ENCODE data around the gene PARN. TPM values are rescaled to one million over a fixed set of nuclear protein-coding genes. Genes with fewer than 3 reads are reported as not detected.
"Not testable (repeated sequence)": the region's sequence is repeated elsewhere in the genome, so short reads cannot be mapped to it uniquely, and the experiment has no call there.

PARN gene
- total RNA-seq, 1 experiment from 2014 or later = 37.7 TPM

DNA sequence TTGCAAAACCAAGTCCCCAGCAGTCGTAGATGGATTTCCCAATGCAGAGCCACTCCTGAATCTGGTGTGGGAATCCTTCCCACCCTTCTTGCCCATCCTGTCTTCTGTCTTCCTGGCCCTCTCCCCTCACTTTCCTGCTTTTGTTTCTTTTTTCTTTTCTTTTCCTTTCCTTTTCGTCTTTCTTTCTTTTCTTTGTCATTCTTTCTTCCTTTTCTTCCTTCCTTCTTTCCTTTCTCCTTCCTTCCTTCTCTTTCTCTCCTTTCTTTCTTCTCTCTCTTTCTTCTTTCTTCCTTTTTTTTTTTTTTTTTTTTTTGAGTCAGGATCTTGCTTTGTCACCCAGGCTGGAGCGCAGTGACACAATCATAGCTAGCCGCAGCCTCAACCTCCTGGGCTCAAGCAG is 209.8 kb downstream of the PARN start:
- ATAC-seq; H3K27me3 Mint-ChIP-seq (ENCODE audit: low read depth); H3K4me3 Mint-ChIP-seq; POLR2A ChIA-PET; DNase-seq (ENCODE audit: low spot score); H3K4me1 Mint-ChIP-seq: not testable (repeated sequence)
- CTCF ChIA-PET = interaction anchor here (0.6 to 0.7 kb wide), 2 partner anchors 26 to 42 kb away, joined by 3 read pairs; no protein-coding TSS in a partner anchor
- Mint-ChIP-seq H3K9me3 (peaks cover 18% of the 10 kb centered on the region), H3K27ac (0 out of 2 replicates have a peak overlapping the region, but pooled peaks have one; percentile 20), H3K36me3 (peaks cover 14% of the 10 kb centered on the region)
- TF ChIP-seq, protein P1, sequence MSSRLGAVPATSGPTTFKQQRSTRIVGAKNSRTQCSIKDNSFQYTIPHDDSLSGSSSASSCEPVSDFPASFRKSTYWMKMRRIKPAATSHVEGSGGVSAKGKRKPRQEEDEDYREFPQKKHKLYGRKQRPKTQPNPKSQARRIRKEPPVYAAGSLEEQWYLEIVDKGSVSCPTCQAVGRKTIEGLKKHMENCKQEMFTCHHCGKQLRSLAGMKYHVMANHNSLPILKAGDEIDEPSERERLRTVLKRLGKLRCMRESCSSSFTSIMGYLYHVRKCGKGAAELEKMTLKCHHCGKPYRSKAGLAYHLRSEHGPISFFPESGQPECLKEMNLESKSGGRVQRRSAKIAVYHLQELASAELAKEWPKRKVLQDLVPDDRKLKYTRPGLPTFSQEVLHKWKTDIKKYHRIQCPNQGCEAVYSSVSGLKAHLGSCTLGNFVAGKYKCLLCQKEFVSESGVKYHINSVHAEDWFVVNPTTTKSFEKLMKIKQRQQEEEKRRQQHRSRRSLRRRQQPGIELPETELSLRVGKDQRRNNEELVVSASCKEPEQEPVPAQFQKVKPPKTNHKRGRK (CRISPR knock-in tag; IDR thresholded peaks at IDR 0.05; ENCODE audit: borderline replicate concordance) = 0 out of 2 replicates have a peak, but pooled peaks have one; percentile 40

DNA sequence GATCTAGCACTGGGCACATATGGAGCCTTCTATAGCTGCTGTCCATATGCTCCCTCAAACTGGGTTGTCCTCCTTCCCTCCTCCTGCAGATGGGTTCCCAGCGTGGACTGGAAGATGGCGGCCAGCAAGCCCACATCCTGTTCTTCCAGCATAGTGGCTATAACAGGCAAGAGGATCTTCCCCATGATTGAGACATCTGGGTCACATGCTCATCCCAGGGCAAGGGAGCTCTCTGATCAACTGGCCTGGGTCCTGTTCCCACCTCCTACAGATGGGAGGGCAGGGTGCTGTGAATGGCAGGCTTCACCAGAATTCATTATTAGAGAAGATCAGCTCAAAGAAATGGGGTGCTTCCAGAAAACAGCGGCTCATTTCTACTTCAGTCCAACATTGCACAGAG is 210.2 kb downstream of the PARN start:
- DNase-seq (ENCODE audit: low spot score) (no peak), ATAC-seq (no peak)
- TF ChIP-seq, protein P2, sequence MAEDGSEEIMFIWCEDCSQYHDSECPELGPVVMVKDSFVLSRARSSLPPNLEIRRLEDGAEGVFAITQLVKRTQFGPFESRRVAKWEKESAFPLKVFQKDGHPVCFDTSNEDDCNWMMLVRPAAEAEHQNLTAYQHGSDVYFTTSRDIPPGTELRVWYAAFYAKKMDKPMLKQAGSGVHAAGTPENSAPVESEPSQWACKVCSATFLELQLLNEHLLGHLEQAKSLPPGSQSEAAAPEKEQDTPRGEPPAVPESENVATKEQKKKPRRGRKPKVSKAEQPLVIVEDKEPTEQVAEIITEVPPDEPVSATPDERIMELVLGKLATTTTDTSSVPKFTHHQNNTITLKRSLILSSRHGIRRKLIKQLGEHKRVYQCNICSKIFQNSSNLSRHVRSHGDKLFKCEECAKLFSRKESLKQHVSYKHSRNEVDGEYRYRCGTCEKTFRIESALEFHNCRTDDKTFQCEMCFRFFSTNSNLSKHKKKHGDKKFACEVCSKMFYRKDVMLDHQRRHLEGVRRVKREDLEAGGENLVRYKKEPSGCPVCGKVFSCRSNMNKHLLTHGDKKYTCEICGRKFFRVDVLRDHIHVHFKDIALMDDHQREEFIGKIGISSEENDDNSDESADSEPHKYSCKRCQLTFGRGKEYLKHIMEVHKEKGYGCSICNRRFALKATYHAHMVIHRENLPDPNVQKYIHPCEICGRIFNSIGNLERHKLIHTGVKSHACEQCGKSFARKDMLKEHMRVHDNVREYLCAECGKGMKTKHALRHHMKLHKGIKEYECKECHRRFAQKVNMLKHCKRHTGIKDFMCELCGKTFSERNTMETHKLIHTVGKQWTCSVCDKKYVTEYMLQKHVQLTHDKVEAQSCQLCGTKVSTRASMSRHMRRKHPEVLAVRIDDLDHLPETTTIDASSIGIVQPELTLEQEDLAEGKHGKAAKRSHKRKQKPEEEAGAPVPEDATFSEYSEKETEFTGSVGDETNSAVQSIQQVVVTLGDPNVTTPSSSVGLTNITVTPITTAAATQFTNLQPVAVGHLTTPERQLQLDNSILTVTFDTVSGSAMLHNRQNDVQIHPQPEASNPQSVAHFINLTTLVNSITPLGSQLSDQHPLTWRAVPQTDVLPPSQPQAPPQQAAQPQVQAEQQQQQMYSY (CRISPR knock-in tag; IDR thresholded peaks at IDR 0.05) = no peak
- no peak for TF ChIP-seq PRRX2 (CRISPR knock-in tag; IDR thresholded peaks at IDR 0.05)
- TF ChIP-seq, protein P3, sequence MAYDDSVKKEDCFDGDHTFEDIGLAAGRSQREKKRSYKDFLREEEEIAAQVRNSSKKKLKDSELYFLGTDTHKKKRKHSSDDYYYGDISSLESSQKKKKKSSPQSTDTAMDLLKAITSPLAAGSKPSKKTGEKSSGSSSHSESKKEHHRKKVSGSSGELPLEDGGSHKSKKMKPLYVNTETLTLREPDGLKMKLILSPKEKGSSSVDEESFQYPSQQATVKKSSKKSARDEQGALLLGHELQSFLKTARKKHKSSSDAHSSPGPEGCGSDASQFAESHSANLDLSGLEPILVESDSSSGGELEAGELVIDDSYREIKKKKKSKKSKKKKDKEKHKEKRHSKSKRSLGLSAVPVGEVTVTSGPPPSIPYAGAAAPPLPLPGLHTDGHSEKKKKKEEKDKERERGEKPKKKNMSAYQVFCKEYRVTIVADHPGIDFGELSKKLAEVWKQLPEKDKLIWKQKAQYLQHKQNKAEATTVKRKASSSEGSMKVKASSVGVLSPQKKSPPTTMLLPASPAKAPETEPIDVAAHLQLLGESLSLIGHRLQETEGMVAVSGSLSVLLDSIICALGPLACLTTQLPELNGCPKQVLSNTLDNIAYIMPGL (CRISPR knock-in tag; IDR thresholded peaks at IDR 0.05) = no peak
- no peak for TF ChIP-seq NR2C2 (CRISPR knock-in tag; IDR thresholded peaks at IDR 0.05)
- TF ChIP-seq, protein P4, sequence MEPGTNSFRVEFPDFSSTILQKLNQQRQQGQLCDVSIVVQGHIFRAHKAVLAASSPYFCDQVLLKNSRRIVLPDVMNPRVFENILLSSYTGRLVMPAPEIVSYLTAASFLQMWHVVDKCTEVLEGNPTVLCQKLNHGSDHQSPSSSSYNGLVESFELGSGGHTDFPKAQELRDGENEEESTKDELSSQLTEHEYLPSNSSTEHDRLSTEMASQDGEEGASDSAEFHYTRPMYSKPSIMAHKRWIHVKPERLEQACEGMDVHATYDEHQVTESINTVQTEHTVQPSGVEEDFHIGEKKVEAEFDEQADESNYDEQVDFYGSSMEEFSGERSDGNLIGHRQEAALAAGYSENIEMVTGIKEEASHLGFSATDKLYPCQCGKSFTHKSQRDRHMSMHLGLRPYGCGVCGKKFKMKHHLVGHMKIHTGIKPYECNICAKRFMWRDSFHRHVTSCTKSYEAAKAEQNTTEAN (CRISPR knock-in tag; IDR thresholded peaks at IDR 0.05) = no peak
- TF ChIP-seq, protein P5, sequence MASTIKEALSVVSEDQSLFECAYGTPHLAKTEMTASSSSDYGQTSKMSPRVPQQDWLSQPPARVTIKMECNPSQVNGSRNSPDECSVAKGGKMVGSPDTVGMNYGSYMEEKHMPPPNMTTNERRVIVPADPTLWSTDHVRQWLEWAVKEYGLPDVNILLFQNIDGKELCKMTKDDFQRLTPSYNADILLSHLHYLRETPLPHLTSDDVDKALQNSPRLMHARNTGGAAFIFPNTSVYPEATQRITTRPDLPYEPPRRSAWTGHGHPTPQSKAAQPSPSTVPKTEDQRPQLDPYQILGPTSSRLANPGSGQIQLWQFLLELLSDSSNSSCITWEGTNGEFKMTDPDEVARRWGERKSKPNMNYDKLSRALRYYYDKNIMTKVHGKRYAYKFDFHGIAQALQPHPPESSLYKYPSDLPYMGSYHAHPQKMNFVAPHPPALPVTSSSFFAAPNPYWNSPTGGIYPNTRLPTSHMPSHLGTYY (CRISPR knock-in tag; IDR thresholded peaks at IDR 0.05) = no peak
- no peak for TF ChIP-seq NR3C1 (CRISPR knock-in tag; conservative IDR thresholded peaks at IDR 0.05; ENCODE audit: low read depth)
- TF ChIP-seq NR1H2 (CRISPR knock-in tag; IDR thresholded peaks at IDR 0.05) = no peak
- TF ChIP-seq, protein P6, sequence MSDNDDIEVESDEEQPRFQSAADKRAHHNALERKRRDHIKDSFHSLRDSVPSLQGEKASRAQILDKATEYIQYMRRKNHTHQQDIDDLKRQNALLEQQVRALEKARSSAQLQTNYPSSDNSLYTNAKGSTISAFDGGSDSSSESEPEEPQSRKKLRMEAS (CRISPR knock-in tag; IDR thresholded peaks at IDR 0.05) = no peak
- no peak for TF ChIP-seq ZNF138 (CRISPR knock-in tag; conservative IDR thresholded peaks at IDR 0.05)
- no peak for TF ChIP-seq NFYB (CRISPR knock-in tag; conservative IDR thresholded peaks at IDR 0.05; ENCODE audit: low read depth)
- TF ChIP-seq, protein P7, sequence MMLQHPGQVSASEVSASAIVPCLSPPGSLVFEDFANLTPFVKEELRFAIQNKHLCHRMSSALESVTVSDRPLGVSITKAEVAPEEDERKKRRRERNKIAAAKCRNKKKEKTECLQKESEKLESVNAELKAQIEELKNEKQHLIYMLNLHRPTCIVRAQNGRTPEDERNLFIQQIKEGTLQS (CRISPR knock-in tag; conservative IDR thresholded peaks at IDR 0.05) = no peak
- no peak for TF ChIP-seq IRF2 (CRISPR knock-in tag; IDR thresholded peaks at IDR 0.05; ENCODE audit: borderline replicate concordance, low read depth)
- TF ChIP-seq GRHL2 (CRISPR knock-in tag; IDR thresholded peaks at IDR 0.05; ENCODE audit: insufficient replicate concordance, severe bottlenecking) = no peak
- no peak for TF ChIP-seq ETV6 (CRISPR knock-in tag; IDR thresholded peaks at IDR 0.05)
- TF ChIP-seq, protein P8, sequence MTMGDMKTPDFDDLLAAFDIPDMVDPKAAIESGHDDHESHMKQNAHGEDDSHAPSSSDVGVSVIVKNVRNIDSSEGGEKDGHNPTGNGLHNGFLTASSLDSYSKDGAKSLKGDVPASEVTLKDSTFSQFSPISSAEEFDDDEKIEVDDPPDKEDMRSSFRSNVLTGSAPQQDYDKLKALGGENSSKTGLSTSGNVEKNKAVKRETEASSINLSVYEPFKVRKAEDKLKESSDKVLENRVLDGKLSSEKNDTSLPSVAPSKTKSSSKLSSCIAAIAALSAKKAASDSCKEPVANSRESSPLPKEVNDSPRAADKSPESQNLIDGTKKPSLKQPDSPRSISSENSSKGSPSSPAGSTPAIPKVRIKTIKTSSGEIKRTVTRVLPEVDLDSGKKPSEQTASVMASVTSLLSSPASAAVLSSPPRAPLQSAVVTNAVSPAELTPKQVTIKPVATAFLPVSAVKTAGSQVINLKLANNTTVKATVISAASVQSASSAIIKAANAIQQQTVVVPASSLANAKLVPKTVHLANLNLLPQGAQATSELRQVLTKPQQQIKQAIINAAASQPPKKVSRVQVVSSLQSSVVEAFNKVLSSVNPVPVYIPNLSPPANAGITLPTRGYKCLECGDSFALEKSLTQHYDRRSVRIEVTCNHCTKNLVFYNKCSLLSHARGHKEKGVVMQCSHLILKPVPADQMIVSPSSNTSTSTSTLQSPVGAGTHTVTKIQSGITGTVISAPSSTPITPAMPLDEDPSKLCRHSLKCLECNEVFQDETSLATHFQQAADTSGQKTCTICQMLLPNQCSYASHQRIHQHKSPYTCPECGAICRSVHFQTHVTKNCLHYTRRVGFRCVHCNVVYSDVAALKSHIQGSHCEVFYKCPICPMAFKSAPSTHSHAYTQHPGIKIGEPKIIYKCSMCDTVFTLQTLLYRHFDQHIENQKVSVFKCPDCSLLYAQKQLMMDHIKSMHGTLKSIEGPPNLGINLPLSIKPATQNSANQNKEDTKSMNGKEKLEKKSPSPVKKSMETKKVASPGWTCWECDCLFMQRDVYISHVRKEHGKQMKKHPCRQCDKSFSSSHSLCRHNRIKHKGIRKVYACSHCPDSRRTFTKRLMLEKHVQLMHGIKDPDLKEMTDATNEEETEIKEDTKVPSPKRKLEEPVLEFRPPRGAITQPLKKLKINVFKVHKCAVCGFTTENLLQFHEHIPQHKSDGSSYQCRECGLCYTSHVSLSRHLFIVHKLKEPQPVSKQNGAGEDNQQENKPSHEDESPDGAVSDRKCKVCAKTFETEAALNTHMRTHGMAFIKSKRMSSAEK (CRISPR knock-in tag; IDR thresholded peaks at IDR 0.05; ENCODE audit: borderline replicate concordance) = no peak
- no peak for TF ChIP-seq SP1 (CRISPR knock-in tag; conservative IDR thresholded peaks at IDR 0.05)
- ChIA-PET CTCF (interaction anchor here (0.7 kb wide), 1 partner anchor 41 kb away, joined by 3 read pairs; no protein-coding TSS in a partner anchor), POLR2A (no interaction called here)
- Mint-ChIP-seq H3K27me3 (ENCODE audit: low read depth) (no peaks in the 10 kb centered on the region; the same call in 1 of the 2 replicates), H3K27ac (no peak overlapping the region), H3K4me3 (no peak overlapping the region), H3K36me3 (peaks cover 14% of the 10 kb centered on the region), H3K9me3 (peaks cover 18% of the 10 kb centered on the region), H3K4me1 (no peaks in the 10 kb centered on the region)

All from WTC11 (cell line).